Measurements from ENCODE around the gene KHNYN.

KHNYN gene

GRCh38 chr14:24403294-24403998 lies 26.3 kb upstream of the KHNYN start:
- Histone ChIP-seq H3K9me3 (ENCODE audit: insufficient read depth, low read length) (no peaks in the 10 kb centered on the region), H3K27me3 (ENCODE audit: insufficient read depth, insufficient read length) (no peaks in the 10 kb centered on the region), H3K9ac (ENCODE audit: insufficient read length, low read depth) (no peak overlapping the region), H3K4me1 (ENCODE audit: insufficient read depth, insufficient read length) (peaks cover 12% of the 10 kb centered on the region), H3K4me3 (ENCODE audit: insufficient read length, low read depth) (no peak overlapping the region), H3K36me3 (ENCODE audit: insufficient read depth, insufficient read length, low read length) (peaks cover 6% of the 10 kb centered on the region)
- TF ChIP-seq YY1 (IDR thresholded peaks at IDR 0.05; ENCODE audit: insufficient read depth, insufficient read length) (no peak), SUZ12 (IDR thresholded peaks at IDR 0.05; ENCODE audit: extremely low read depth, insufficient read depth, insufficient read length) (no peak), ZNF274 (IDR thresholded peaks at IDR 0.05; ENCODE audit: low read depth, low read length) (no peak)
- no peak for DNase-seq (ENCODE audit: low read depth, low spot score)

- no peaks in the 10 kb centered on the region for H3K27me3 ChIP-seq (ENCODE audit: insufficient read depth, insufficient read length)
- no peak for DNase-seq (ENCODE audit: low read depth, low spot score)
- TF ChIP-seq YY1 (IDR thresholded peaks at IDR 0.05; ENCODE audit: insufficient read depth, insufficient read length) (no peak), SUZ12 (IDR thresholded peaks at IDR 0.05; ENCODE audit: extremely low read depth, insufficient read depth, insufficient read length) (no peak), ZNF274 (IDR thresholded peaks at IDR 0.05; ENCODE audit: low read depth, low read length) (no peak)
- no peak overlapping the region for H3K9ac ChIP-seq (ENCODE audit: insufficient read length, low read depth)
- H3K9me3 ChIP-seq (ENCODE audit: insufficient read depth, low read length) = no peaks in the 10 kb centered on the region
- H3K36me3 ChIP-seq (ENCODE audit: insufficient read depth, insufficient read length, low read length) = peaks cover 16% of the 10 kb centered on the region
- H3K4me3 ChIP-seq (ENCODE audit: insufficient read length, low read depth) = no peak overlapping the region
- H3K4me1 ChIP-seq (ENCODE audit: insufficient read depth, insufficient read length) = peaks cover 9% of the 10 kb centered on the region
These were observed 24.9 kb upstream of the KHNYN start for GRCh38 chr14:24404814-24405213.

- H3K4me3 ChIP-seq (ENCODE audit: insufficient read length, low read depth) = no peak overlapping the region
These were observed 23.3 kb upstream of the KHNYN start for GRCh38 chr14:24406416-24406815.

DNA sequence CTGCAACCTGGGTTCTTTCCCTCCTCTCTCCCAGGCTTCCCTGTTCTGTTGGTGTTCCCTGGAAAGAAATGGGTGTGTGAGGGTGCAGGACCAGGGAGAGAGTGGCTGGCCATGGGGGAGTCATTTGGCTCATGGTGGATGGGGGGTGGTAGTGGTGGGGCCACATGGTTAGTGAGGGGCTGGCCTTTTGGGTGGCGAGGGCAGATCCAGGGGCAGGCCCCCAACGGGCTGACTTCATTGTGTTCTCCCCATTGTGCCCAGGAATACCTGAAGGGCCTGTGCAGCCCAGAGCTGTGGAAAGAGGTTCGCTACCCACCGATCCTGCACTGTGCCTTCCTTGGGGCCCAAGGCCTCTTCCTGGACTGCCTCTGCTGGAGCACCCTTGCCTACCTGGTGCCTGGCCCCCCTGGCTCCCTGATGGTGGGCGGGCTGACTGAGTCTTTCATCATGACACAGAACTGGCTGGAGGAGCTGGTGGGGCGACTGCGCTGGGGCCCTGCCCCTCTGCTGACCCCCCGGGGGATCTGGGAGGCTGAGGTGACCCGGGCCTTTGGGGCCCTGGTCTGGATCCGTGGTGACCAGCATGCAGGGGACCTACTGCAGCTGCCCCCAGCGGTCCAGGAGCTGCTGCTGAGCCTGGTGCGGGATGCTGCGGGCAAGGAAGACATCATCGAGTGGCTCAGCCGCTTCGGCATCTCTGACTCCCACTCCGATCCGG lies 22.0 kb upstream of the KHNYN start:
- H3K36me3 ChIP-seq (ENCODE audit: insufficient read depth, insufficient read length, low read length) = peaks cover 20% of the 10 kb centered on the region
- no peak for TF ChIP-seq YY1 (IDR thresholded peaks at IDR 0.05; ENCODE audit: insufficient read depth, insufficient read length)
- no peak for TF ChIP-seq SUZ12 (IDR thresholded peaks at IDR 0.05; ENCODE audit: extremely low read depth, insufficient read depth, insufficient read length)
- no peak for TF ChIP-seq ZNF274 (IDR thresholded peaks at IDR 0.05; ENCODE audit: low read depth, low read length)
- no peaks in the 10 kb centered on the region for H3K27me3 ChIP-seq (ENCODE audit: insufficient read depth, insufficient read length)
- no peaks in the 10 kb centered on the region for H3K9me3 ChIP-seq (ENCODE audit: insufficient read depth, low read length)
- H3K9ac ChIP-seq (ENCODE audit: insufficient read length, low read depth) = no peak overlapping the region
- H3K4me3 ChIP-seq (ENCODE audit: insufficient read length, low read depth) = no peak overlapping the region
- no peak for DNase-seq (ENCODE audit: low read depth, low spot score)
- peaks cover 4% of the 10 kb centered on the region for H3K4me1 ChIP-seq (ENCODE audit: insufficient read depth, insufficient read length)

More at GRCh38 chr14:24406416-24406815, 23.3 kb upstream of the KHNYN start:
- TF ChIP-seq SUZ12 (IDR thresholded peaks at IDR 0.05; ENCODE audit: extremely low read depth, insufficient read depth, insufficient read length) = no peak
- TF ChIP-seq ZNF274 (IDR thresholded peaks at IDR 0.05; ENCODE audit: low read depth, low read length) = no peak
- no peak for TF ChIP-seq YY1 (IDR thresholded peaks at IDR 0.05; ENCODE audit: insufficient read depth, insufficient read length)
- peaks cover 7% of the 10 kb centered on the region for H3K4me1 ChIP-seq (ENCODE audit: insufficient read depth, insufficient read length)
- no peaks in the 10 kb centered on the region for H3K27me3 ChIP-seq (ENCODE audit: insufficient read depth, insufficient read length)
- no peak for DNase-seq (ENCODE audit: low read depth, low spot score)
- no peak overlapping the region for H3K9ac ChIP-seq (ENCODE audit: insufficient read length, low read depth)
- H3K9me3 ChIP-seq (ENCODE audit: insufficient read depth, low read length) = no peaks in the 10 kb centered on the region
- peaks cover 19% of the 10 kb centered on the region for H3K36me3 ChIP-seq (ENCODE audit: insufficient read depth, insufficient read length, low read length)

GRCh38 chr14:24408764-24409163 lies 21.0 kb upstream of the KHNYN start:
- H3K4me3 ChIP-seq (ENCODE audit: insufficient read length, low read depth) = no peak overlapping the region
- DNase-seq (ENCODE audit: low read depth, low spot score) = no peak
- no peak for TF ChIP-seq ZNF274 (IDR thresholded peaks at IDR 0.05; ENCODE audit: low read depth, low read length)
- no peak for TF ChIP-seq SUZ12 (IDR thresholded peaks at IDR 0.05; ENCODE audit: extremely low read depth, insufficient read depth, insufficient read length)
- TF ChIP-seq YY1 (IDR thresholded peaks at IDR 0.05; ENCODE audit: insufficient read depth, insufficient read length) = no peak
- peaks cover 25% of the 10 kb centered on the region for H3K36me3 ChIP-seq (ENCODE audit: insufficient read depth, insufficient read length, low read length)
- peaks cover 4% of the 10 kb centered on the region for H3K4me1 ChIP-seq (ENCODE audit: insufficient read depth, insufficient read length)
- no peaks in the 10 kb centered on the region for H3K27me3 ChIP-seq (ENCODE audit: insufficient read depth, insufficient read length)
- no peak overlapping the region for H3K9ac ChIP-seq (ENCODE audit: insufficient read length, low read depth)
- H3K9me3 ChIP-seq (ENCODE audit: insufficient read depth, low read length) = no peaks in the 10 kb centered on the region

DNA sequence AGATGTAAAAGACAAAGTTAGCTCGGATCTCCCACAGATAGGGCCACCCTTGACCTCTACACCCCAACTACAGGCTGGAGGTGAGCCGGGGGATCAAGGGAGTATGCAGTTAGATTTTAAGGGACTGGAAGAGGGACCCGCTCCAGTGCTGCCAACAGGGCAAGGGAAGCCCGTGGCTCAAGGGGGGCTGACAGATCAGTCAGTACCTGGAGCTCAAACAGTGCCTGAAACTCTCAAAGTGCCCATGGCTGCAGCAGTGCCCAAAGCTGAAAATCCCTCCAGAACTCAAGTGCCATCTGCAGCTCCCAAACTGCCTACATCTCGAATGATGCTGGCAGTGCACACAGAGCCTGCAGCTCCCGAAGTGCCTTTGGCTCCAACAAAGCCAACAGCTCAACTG lies 20.6 kb upstream of the KHNYN start:
- no peak overlapping the region for H3K4me3 ChIP-seq (ENCODE audit: insufficient read length, low read depth)
- H3K4me1 ChIP-seq (ENCODE audit: insufficient read depth, insufficient read length) = peaks cover 4% of the 10 kb centered on the region
- DNase-seq (ENCODE audit: low read depth, low spot score) = no peak
- no peaks in the 10 kb centered on the region for H3K9me3 ChIP-seq (ENCODE audit: insufficient read depth, low read length)
- TF ChIP-seq YY1 (IDR thresholded peaks at IDR 0.05; ENCODE audit: insufficient read depth, insufficient read length) (no peak), ZNF274 (IDR thresholded peaks at IDR 0.05; ENCODE audit: low read depth, low read length) (no peak), SUZ12 (IDR thresholded peaks at IDR 0.05; ENCODE audit: extremely low read depth, insufficient read depth, insufficient read length) (no peak)
- H3K27me3 ChIP-seq (ENCODE audit: insufficient read depth, insufficient read length) = no peaks in the 10 kb centered on the region
- H3K9ac ChIP-seq (ENCODE audit: insufficient read length, low read depth) = no peak overlapping the region
- H3K36me3 ChIP-seq (ENCODE audit: insufficient read depth, insufficient read length, low read length) = peaks cover 25% of the 10 kb centered on the region

GRCh38 chr14:24409956-24410355 lies 19.8 kb upstream of the KHNYN start:
- Histone ChIP-seq H3K4me1 (ENCODE audit: insufficient read depth, insufficient read length) (no peaks in the 10 kb centered on the region), H3K9ac (ENCODE audit: insufficient read length, low read depth) (no peak overlapping the region), H3K4me3 (ENCODE audit: insufficient read length, low read depth) (no peak overlapping the region), H3K36me3 (ENCODE audit: insufficient read depth, insufficient read length, low read length) (peaks cover 30% of the 10 kb centered on the region), H3K27me3 (ENCODE audit: insufficient read depth, insufficient read length) (no peaks in the 10 kb centered on the region), H3K9me3 (ENCODE audit: insufficient read depth, low read length) (no peaks in the 10 kb centered on the region)
- DNase-seq (ENCODE audit: low read depth, low spot score) = no peak
- TF ChIP-seq SUZ12 (IDR thresholded peaks at IDR 0.05; ENCODE audit: extremely low read depth, insufficient read depth, insufficient read length) (no peak), ZNF274 (IDR thresholded peaks at IDR 0.05; ENCODE audit: low read depth, low read length) (no peak), YY1 (IDR thresholded peaks at IDR 0.05; ENCODE audit: insufficient read depth, insufficient read length) (no peak)
